Right cardiac atrium (tissue), 5 donors: Measurements from ENCODE around the gene RNU1-2. TPM values are rescaled to one million over a fixed set of nuclear protein-coding genes. Genes with fewer than 3 reads are reported as not detected.
"Not testable (repeated sequence)": the region's sequence is repeated elsewhere in the genome, so short reads cannot be mapped to it uniquely, and the experiment has no call there.

Experiments used
- ATAC-seq, 2 donors: fragments of 200-7000 bp; cut with Tn5 transposase; one replicate each; pipeline versions ENCODE4 v1.8.0 to v1.9.1; 2020; ENCODE audit warnings: moderate library complexity in 2 of 2, mild to moderate bottlenecking in 1 of 2
- DNase-seq, 3 donors: peaks; one replicate each; pipeline ENCODE4 v3.0.0-alpha.2; 2020
- H3K27ac ChIP-seq: one replicate; pipeline ENCODE4 v1.5.1; 2013; ENCODE audit warnings: mild to moderate bottlenecking, low read length, control low read depth, moderate library complexity
- H3K27me3 ChIP-seq: one replicate; pipeline ENCODE4 v1.6.1; 2013; ENCODE audit not compliant: control insufficient read depth, insufficient read depth
- H3K4me1 ChIP-seq: one replicate; pipeline ENCODE4 v1.6.1; 2013; ENCODE audit warnings: low read length; ENCODE audit not compliant: control insufficient read depth, insufficient read depth
- H3K4me3 ChIP-seq: one replicate; pipeline ENCODE4 v1.5.1; 2013; ENCODE audit warnings: low read length, control low read depth
- H3K9me3 ChIP-seq: one replicate; pipeline ENCODE4 v1.6.1; 2013; ENCODE audit warnings: low read length; ENCODE audit not compliant: control insufficient read depth
- WGBS: extraction: QIAGEN DNeasy Blood & Tissue Kit; methylation state at CpG from one replicate; pipeline ENCODE4 v1.1.7; 2013; 5-methylcytosine and 5-hydroxymethylcytosine counted together
- intact Hi-C, 4 donors: fragments of 100-400 bp; cut with DNase I; formaldehyde crosslinking; loops; one replicate each; pipeline versions ENCODE4 v1.11.0 to v1.14.0; 2022 to 2023
- polyA plus RNA-seq: library from polyadenylated mRNA; stranded (reverse); fragments of 200-250 nt; gene quantifications from one replicate; pipeline ENCODE4 v1.2.3, GENCODE V29; 2013
- total RNA-seq, 4 donors: library from RNA; stranded (reverse); fragmentation: NEBNext Ultra II Directional; extraction: Animal tissue kit (Norgen Biotek cat#: 25700); gene quantifications; one replicate each; pipeline ENCODE4 v1.2.1, GENCODE V29; 2021
- donor health status: healthy with polysubstance abuse.
- donor health status: DM: no; HTN: yes; CAD: no.
- donor health status: DM: no; HTN: no; CAD: no.
- donor health status: DM: no; HTN: yes; CAD: no; lungs with severe emphysema.
- donor health status: DM: yes; HTN: yes; CAD: no.

The RNU1-2 gene
- total and polyA plus RNA-seq, 5 donors: 3,675 to 8,578 (median 7,073) TPM; not detected in 1

DNA sequence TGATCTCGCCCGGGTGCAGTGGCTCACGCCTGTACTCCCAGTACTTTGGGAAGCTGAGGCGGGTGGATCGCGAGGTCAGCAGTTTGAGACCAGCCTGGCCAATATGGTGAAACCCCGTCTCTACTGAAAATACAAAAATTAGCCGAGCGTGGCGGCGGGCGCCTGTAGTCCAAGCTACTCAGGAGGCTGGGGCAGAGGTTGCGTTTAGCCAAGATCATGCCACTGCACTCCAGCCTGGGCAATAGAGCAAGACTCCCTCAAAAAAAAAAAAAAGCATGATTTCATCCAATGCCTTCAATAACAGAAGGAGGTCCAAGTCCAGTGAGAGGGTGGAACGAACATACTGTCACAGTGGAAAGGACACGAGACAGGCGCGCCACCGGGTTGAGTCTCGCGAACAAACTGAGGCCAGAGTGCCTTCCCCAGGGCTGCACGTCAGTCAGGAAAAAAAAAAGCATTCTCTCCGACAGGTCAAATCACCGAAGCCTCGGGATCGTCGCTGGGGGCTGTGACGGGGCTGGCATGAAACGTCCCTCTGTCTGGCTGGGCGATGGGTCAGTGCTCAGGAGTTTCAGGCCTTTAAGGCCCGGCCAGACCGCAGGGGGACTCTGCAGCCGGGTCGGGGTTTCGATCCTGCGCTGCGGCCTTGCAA, 17.5 kb downstream of the RNU1-2 start:
- no peaks in the 10 kb centered on the region for H3K9me3 ChIP-seq
- 47% methylated on average over 36 of the region's 36 CpGs for WGBS
- peak overlapping the region; percentile 62 for H3K4me3 ChIP-seq
- no peaks in the 10 kb centered on the region for H3K4me1 ChIP-seq
- peak in 1 of 3 donors; percentile 77 for DNase-seq
- H3K27me3 ChIP-seq: no peaks in the 10 kb centered on the region
- ATAC-seq: peak; percentile 1 to 3
- H3K27ac ChIP-seq: peak overlapping the region; percentile 78
- intact Hi-C loops: no loop called here

- ATAC-seq (peak; percentile 97 to 98), DNase-seq (peak; percentile 96 to 99 (median 97))
- no peaks in the 10 kb centered on the region for H3K27me3 ChIP-seq
- H3K4me3 ChIP-seq: peak overlapping the region; percentile 65
- peak overlapping the region; percentile 78 for H3K27ac ChIP-seq
- intact Hi-C loops: no loop called here
- WGBS: under 1% methylated on average over 109 of the region's 109 CpGs
- H3K4me1 ChIP-seq: no peaks in the 10 kb centered on the region
- no peaks in the 10 kb centered on the region for H3K9me3 ChIP-seq
These were observed 18.3 kb downstream of the RNU1-2 start for GRCh38 chr1:16913833-16914662.

GRCh38 chr1:16914928-16915626, 19.3 kb downstream of the RNU1-2 start:
- DNase-seq, H3K4me3 ChIP-seq, H3K4me1 ChIP-seq, H3K27me3 ChIP-seq, H3K27ac ChIP-seq, H3K9me3 ChIP-seq, intact Hi-C loops, ATAC-seq: not testable (repeated sequence)
- 47% methylated on average over 15 of the region's 15 CpGs for WGBS

GRCh38 chr1:16915627-16915973, 19.8 kb downstream of the RNU1-2 start:
- Histone ChIP-seq H3K27me3 (no peaks in the 10 kb centered on the region), H3K4me1 (no peaks in the 10 kb centered on the region), H3K27ac (no peak overlapping the region), H3K4me3 (no peak overlapping the region), H3K9me3 (no peaks in the 10 kb centered on the region)
- intact Hi-C loops: no loop called here
- no peak for ATAC-seq
- DNase-seq: peak in 1 of 3 donors; percentile 15
- WGBS: 61% methylated on average over 4 of the region's 4 CpGs

GRCh38 chr1:16916036-16916880, 20.5 kb downstream of the RNU1-2 start:
- intact Hi-C loops, H3K4me1 ChIP-seq, H3K9me3 ChIP-seq, ATAC-seq, H3K27ac ChIP-seq, H3K27me3 ChIP-seq, H3K4me3 ChIP-seq, DNase-seq: not testable (repeated sequence)
- WGBS: 86% methylated on average over 10 of the region's 10 CpGs

DNA sequence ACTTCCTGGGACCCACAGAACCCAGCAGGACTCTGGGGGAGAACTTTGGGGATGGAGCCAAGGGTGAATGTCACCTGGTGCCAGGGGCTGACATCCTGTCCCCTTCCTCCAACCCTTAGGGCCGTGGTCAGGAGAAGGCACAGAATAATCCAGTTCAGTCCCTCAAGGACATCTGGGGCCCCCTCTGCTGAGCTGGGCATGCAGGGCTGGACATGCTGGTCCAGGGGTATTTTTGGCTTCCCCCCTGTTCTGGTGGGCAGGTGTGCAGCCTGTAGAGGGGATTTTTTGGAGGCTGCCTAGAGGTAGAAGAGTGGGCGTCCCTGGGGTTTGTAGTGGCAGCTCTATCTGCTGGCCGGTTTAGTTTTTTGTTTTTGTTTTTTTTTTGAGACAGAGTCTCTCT, 22.6 kb downstream of the RNU1-2 start:
- ATAC-seq (no peak), DNase-seq (peak in 1 of 3 donors; percentile 34)
- Histone ChIP-seq H3K27ac (no peak overlapping the region), H3K4me3 (no peak overlapping the region), H3K4me1 (no peaks in the 10 kb centered on the region), H3K27me3 (no peaks in the 10 kb centered on the region), H3K9me3 (no peaks in the 10 kb centered on the region)
- 75% methylated on average over 3 of the region's 3 CpGs for WGBS
- intact Hi-C loops: no loop called here

GRCh38 chr1:16918936-16919665, 23.3 kb downstream of the RNU1-2 start:
- H3K27me3 ChIP-seq, H3K9me3 ChIP-seq, H3K4me1 ChIP-seq, intact Hi-C loops, H3K4me3 ChIP-seq, H3K27ac ChIP-seq, ATAC-seq: not testable (repeated sequence)
- peak in 1 of 3 donors; percentile 29 for DNase-seq
- 89% methylated on average over 15 of the region's 15 CpGs for WGBS

DNA sequence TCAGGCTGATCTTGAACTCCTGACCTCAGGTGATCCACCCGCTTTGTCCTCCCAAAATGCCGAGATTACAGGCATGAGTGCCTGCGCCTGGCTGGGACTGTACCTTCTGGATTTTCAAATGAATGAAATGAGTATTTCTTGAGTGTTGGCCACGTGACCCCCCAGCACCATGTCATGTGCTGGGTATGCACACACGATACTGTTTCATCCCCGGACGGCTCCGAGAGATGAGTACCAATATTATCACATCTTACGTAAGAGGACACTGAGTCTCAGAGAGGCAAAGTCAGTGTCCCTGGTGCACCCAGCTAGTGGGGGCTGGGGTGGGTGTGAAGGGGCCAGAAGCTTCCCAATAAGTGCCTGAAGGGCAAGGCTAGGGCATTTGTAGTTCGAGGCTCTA, 25.2 kb downstream of the RNU1-2 start:
- Histone ChIP-seq H3K27ac (no peak overlapping the region), H3K4me1 (no peaks in the 10 kb centered on the region), H3K9me3 (no peaks in the 10 kb centered on the region), H3K27me3 (no peaks in the 10 kb centered on the region), H3K4me3 (no peak overlapping the region)
- WGBS: 87% methylated on average over 10 of the region's 10 CpGs
- no peak for ATAC-seq
- intact Hi-C loops: no loop called here
- DNase-seq: peak in 1 of 3 donors; percentile 27

- ATAC-seq: peak; percentile 12 to 40
- intact Hi-C loops: no loop called here
- DNase-seq: peak in 2 of 3 donors; percentile 68 to 75
These were observed 25.8 kb downstream of the RNU1-2 start, which contains the start of gene CROCC for GRCh38 chr1:16921391-16922185. CROCC (plus strand) TSS chr1:16921931; CDS start chr1:16922019, 88 bp downstream.

More at GRCh38 chr1:16921391-16922185, 25.8 kb downstream of the RNU1-2 start, which contains the start of gene CROCC:
- no peak within 1 kb of the TSS for H3K27ac ChIP-seq
- 25% methylated on average over 17 of the region's 17 CpGs for WGBS
- H3K9me3 ChIP-seq: no peaks in the 10 kb centered on the region
- H3K4me3 ChIP-seq: no peak within 1 kb of the TSS
- H3K4me1 ChIP-seq: no peaks in the 10 kb centered on the region
- no peaks in the 10 kb centered on the region for H3K27me3 ChIP-seq
